GM04504 (cell line): ENCODE data around the gene ERGIC1.

Experiments used
- DNase-seq: peaks from one replicate; pipeline ENCODE4 v3.0.0-alpha.2; 2012; ENCODE audit warnings: low read depth

The ERGIC1 gene

DNA sequence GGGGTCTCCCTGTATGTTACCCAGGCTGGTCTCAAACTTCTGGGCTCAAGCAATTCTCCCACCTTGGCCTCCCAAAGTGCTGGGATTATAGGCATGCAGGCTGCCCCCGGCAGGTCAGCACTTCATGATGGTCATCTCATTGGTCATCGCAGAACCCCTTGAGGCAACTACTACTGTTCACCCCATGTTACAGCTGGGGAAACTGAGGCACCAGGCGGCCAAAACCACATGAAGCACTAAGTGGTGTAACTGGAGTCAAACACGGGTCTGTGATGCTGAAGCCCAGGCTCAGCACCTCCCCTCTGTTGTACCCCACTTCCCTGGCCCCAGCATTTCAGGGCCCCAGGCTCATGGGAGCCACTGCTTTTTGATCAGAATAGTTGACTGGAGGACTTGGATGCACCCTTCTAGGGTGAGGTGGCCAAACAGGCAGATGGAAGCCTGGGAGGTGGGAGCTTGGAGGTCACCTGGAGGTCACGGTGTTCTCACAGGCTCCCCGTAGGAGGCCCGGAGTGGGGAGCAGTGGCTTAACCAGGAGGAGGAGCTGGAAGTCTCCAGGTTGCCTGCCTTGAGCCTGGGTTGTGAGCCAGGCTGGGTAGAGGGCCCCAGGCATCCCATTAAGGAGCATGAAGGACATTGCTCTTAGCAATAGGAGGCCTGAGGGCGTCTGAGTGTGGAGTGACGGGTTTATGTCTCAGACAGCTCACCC, 67.9 kb downstream of the ERGIC1 start:
- no peak for DNase-seq

DNA sequence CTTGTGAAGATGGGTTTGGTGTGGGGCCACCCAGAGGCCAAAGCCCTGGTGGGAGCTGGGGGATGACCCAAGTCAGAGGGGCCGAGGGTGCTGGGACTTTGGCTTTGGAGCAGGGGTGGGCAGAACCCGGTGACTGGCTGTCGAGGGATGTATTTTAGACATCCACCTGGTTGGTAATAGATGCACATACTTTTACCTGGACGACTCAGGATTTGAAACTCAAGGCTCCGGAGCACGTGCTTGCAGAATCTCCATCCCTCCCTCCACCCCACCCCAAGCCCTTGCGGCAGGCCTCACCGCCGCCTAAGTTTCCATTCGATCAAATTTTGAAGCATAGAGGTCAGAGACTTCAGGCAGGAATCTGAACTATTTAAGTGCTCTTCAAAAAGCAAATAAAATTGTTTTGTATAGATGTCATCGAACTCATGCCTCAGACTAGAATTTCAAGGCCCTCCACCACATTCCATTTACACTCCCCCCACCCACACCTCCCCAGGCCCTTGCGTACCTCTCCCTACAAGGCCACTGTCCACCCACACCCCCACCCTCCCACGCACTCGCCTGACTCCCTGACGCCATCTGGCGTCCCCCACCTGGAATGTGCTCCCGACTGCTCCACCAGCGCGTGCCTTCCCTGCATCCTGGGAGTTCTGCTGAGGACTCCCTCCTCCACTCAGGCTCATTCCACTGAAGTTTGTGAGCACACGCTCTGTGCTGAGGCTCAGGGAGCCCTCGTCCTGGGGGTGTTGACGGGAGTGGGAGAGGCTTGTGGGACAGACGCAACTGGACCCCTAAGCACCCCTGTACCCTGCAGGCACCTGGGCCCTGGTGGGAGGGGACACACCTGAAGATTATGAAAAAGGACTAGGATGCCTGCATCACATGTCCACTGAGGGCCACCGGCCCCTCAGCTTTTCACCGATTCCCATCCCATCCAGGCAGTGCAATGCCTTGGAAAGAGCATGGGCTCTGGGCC, 68.7 kb downstream of the ERGIC1 start:
- DNase-seq, result no peak

DNA sequence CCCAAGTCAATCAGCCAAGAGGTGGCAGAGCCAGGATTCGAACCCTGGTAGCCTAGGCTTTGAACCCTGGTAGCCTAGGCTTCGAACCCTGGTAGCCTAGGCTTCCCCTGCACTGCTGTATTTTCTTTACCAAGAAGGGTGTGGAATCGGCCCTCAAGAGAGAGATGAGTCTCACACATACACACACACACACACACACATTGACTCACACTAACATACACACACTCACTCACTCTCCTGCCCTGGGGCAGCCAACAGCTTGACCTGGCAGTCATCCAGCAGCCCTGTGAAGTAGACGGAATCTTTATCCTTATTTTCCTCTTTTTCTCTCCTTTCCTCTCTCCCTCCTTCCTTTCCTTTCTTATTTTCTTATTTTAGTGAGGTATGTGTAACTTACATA, 69.7 kb downstream of the ERGIC1 start:
- DNase-seq, result peak; percentile 76

DNA sequence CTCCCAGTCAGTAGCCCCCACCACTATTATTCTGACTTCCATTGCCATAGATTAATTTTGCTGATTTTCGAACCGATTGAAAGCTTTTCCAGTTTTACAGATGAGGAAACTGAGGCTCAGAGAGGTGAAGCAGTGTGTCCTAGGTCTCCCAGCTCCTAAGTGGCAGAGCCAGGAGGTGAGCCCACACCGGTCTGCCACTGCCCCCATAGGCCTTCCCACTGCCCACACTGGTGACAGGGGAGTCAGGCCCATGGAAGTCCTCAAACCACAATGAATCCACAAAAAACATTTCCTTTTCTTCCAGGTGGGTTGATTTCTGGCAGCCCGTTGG, 70.2 kb downstream of the ERGIC1 start:
- DNase-seq, result no peak

DNA sequence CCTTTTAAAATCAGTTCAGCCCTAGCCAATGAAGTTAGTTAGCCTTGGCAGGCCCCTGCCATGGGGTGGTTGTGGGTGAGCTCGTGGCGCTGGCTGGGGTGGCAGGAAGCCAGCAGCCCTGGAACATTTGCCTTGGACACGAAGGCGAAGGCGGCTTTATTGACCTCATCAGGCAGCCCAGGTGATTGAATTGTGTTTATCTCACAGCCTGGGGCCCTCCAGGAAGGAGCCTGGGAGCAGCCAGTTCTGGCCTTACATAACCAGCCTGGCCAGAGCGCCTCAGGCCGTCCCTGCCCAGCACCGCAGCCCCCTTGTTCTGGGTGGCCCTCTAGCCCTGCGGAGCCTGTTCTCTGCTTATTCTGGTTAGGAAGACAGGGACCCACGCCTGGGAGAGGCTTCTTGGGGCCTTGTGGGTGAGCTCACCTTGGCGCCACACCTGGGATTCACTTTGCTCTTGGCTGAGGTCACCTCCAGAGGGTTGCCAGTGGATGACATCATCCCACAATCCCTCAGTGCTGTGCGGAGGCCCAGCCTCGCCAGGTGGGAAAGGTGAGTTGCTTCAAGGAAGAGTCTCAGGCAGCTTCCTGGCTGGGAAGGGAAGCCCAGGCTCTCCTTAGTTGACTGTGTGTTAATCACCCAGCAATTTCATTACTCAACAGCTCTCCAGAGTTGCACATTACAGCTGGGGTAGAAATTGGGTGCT, 70.7 kb downstream of the ERGIC1 start:
- DNase-seq, result no peak

DNA sequence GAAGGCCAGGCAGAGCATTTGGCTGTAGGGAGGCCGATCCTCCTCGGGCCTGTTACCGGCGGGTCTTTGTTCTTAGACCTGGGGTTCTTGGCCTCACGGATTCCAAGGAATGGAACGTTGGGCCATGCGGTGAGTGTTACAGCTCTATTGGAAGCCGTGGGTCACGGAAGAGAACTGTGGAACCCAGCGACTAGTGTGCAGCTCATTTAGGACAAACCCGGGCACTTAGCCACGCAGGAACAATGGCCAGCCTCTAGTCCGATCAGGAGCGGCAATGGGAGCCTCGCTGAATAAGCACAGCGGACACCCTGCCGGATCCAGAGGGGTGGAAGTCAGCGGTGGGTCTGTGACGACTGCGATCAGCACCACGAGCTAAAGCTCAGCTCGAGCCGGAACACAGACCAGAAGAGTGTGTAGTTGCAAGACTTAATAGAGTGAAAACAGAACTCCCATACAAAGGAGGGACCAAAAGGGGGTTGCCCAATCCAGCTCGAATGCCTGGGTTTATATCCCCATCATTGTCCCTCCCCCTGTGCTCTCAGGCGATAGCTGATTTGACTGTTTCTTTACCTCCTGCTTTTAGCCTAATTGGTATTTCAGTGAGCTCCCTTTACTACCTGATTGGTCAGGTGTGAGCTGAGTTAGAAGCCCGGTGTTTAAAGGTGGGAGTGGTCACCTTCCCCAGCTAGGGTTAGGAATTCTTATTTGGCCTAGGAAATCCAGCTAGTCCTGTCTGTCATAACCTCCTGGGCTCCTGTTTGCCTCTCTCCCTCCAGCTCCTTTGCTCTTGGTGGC, 71.5 kb downstream of the ERGIC1 start:
- DNase-seq, result no peak

DNA sequence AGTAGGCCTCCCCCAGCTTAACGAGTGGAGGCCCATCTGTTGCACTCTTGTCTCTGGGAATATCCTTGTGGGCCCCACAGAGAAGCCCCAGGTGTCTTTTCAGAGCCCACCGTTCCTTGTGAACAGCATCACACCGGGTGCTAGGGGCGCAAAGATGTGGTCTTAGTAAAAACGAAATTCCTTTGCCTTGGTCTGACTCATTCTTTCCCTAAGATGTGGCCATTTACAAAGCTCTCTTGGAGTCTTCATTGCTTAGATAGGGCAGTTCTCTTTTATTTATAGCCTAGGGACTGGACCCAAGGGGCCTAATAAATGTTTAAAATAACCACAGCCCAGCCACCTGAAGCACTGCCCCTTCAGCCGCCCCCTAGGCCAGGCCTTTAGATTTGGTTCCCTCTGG, 72.4 kb downstream of the ERGIC1 start:
- no peak for DNase-seq

DNA sequence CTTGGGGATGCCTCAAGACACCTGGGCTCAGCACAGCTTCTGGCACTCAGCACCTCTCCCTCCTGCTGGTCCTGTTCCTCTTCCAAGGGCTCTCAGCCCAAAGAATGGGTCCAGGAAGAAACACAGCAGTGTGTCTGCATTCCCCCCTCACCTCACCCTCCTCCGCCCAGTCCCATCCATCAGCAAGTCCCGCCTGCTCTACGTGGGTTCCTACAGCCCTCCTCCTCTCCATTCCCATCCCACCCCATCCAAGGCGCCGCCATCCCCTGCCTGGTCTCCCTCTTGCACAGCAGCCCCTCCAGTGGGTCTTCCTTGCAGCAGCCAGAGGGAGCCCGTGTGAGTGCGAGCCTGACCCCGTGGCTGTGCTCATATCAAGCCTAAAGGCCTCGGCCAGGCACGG, 72.8 kb downstream of the ERGIC1 start:
- no peak for DNase-seq

DNA sequence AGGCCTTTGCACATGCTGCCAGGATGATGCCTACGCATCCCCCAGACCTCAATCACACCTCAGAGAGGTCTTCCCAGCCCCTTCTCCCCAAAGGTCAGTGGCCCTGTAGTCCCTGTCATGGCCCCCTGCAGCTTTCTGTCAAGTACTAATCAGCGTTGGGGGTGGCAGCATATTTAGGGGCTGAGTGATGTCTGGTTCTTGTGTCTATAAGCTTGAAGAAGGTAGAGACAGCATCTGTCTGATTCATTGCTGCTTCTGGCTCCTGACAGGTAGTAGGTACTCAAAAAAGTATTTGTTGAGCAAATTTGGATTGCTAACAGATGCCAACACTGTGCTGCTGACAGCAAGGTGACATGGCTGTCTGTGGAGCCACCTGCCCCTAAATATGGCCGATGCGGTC, 73.6 kb downstream of the ERGIC1 start:
- no peak for DNase-seq

DNA sequence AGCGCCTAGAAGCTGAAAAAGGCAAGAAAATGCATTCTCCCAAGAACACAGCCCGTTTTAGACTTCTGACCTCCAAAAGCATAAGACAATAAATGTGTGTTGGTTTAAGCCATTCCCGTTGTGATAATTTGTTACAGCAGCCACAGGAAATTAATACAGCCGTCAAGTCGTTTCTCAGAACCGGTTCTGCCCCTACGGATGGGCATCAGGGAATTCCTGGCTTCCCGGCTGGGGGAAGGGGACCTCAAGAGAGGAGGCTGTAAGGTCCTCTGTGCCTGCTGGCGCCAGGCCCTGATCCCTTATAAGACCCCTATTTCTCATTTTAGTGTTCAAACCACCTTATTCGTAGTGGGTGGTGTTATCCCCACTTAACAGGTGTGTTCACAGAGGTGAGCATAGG, 74.6 kb downstream of the ERGIC1 start:
- DNase-seq, result no peak

DNA sequence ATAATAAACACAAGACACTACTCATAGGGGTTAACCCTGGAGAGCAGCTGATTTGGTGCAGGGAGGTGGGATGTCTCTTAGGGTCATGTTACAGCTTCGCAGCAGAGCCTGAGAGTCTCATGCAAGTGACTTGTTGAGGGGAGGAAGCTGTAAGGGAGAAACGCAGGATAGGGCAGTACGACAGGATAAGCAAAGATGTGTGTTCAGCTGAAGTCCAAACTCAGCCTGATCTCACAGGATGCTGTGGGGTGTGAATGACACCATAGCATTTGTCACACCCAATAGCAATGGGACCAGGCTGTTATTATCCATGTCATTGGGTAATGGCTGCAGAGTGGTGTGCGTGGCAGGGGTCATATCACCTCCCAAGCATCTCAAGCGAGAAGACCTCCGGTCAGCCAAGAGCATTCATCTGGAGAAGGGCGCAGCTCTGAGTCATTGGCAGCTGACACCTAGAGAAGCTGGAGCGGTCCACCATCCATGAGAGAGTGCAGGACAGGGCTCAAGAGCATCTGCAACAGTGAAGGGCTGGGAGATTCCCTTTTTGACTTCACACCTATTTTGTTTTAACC, 76.0 kb downstream of the ERGIC1 start:
- DNase-seq, result no peak

DNA sequence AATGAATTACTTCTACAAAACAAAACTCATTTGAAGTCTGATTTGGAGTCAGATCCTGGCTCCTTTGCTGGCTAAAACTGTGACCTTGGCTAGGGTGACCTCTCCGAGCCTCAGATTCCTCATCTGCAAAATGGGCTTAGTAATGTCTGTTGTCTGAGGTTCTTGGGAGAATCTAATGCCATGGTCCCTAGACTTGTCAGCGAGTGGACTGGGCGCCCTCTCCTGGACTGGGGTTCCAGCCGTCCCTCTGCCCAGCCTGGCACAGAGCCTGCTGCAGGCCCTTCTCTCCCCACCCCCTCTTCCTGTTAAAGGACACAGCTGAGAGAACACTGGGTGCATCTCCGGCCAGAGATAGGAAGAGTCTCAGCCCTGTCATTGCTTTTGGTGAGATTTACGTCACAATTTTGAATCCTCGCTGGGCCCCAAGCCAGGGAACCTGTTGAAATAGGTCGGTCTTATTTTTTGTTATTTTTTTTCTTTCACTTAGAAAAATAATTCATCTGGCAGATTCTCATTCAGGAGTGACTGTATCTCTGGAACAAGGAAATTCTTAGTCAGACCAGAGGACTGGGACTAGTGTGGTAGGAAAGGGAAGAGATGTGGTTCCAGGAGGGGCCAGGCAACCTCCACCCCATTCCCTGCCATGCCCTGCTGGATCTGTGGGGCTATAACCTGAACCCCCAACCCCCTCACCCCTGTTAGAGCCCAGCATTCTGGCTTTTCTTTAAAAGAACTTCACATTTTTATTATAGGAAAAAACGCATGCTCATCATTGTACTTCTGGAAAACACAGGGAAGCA, 77.0 kb downstream of the ERGIC1 start:
- no peak for DNase-seq

DNA sequence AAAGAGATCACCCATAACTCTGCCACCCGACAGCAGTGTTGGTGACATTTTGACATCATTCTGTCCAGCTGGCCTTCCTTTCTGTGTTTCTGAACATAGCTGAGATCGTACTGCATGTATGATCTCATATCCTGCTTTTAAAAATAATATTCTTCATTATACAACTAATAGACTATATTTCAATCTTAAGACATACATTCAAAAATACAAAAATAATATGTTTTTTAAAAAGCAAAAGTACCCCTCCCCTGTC, 77.5 kb downstream of the ERGIC1 start:
- DNase-seq, result no peak

DNA sequence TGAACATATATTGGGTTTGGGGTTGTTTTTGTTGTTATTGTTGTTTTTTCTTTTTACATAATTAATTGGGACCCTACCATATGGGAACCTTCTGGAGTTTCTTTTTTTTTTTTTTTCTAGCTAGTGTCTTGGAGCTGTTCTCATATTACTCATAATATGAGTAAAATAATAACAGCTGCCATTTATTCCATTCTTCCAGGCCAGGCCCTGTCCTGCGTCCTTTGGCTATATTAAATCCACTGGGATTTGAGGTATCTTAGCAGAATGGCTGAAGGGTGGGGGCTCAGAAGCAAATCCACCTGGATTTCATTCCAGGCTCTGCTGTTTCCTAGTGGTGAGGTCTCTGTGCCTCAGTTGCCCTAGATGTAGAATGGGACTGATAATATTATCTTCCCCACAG, 77.9 kb downstream of the ERGIC1 start:
- no peak for DNase-seq

DNA sequence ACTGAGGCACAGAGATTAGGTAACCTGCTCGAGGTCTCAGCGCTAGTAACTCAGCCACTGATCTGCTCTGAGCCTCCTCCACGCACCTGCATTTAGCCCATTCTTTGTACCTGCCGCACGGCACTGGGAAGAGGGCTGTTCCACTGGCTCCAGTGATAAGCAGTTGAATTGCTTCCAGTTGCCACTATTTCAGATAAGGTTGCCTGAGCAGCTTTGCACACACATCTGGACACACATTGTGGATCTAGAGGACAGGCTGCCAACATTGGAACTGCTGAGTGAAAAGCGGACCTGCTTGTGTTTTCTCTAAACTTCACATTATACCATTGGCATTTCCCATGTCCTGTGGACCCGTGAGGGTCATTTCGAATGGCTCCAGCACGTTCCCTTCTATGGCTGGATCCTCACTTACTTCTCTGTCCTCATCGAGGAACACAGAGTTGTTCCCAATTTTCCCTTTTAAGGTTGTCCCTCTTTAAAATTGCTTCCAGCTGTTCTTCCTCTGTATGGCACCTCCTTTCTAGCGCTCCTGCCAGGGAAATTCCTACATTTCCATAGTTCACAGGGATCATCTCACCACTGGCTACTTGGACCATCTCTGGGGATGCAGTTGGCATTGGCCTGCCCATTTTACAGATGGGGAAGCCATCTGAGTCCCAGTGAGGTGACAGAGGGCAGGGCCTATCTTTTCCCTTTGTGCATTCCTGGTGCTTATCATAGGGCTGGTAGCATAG, 79.2 kb downstream of the ERGIC1 start:
- DNase-seq, result no peak

DNA sequence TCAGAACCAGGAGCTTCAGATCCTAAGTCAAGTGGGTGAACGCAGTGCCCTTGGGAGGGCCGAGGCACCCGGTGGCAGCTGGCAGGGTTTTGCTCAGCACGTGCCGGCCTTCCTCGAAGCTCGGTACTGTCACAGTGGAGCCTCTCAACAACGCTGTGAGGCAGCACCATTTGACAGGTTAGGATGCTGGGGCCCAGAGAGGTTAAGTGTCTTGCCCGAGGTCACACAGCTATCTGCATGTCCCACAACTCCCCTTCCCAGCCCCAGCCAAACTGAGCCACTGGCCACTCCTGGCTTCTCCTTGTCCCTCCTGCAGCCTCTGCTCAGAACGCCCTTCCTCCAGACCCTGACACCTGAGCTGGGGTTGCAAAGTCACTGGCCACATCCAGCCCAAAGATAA, 81.5 kb downstream of the ERGIC1 start:
- DNase-seq, result no peak

DNA sequence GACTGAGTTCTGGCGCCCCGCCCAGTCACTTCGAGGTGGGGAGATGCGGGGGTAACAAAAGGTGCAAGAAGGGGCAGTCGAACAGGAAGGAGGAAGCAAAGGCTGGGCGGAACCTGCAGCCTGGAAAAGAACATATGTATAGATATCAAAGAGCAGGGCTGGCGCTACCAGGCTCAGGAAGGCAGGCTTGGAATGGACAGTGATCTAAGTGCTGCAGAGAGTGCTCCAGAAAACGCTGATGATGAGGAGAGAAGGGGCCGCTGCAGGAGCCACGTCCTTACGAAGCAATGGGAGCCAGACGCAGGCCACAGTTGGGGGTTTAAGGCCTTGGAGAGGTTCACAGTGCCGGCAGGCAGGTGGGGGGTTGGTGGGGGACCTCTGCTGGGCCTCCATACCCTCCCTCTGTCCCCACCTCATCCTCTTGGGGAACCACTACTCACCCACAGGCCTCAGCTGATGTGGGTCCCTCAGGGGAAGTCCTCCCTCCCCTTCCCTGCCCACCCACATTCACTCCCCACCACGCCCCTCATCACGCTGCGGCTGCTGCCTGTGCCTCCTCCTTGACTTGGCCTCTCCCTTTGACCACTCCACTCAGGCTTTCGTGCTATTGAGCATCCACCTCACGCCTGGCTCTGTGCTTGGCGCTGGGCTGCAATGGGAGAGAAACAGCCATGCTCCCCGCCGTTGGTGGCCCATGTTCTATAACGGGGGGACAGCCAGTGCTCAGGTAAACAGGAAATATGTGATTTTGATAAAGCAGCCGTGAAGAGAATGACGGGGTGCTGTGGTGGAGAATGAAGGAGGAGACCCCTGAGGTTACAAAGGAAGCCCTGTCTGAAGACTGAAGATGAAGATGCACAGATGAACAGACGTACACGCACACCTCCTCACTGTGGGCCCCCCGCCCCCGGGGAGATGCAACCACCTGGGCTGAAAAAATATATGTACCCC, 84.6 kb downstream of the ERGIC1 start:
- DNase-seq, result no peak

DNA sequence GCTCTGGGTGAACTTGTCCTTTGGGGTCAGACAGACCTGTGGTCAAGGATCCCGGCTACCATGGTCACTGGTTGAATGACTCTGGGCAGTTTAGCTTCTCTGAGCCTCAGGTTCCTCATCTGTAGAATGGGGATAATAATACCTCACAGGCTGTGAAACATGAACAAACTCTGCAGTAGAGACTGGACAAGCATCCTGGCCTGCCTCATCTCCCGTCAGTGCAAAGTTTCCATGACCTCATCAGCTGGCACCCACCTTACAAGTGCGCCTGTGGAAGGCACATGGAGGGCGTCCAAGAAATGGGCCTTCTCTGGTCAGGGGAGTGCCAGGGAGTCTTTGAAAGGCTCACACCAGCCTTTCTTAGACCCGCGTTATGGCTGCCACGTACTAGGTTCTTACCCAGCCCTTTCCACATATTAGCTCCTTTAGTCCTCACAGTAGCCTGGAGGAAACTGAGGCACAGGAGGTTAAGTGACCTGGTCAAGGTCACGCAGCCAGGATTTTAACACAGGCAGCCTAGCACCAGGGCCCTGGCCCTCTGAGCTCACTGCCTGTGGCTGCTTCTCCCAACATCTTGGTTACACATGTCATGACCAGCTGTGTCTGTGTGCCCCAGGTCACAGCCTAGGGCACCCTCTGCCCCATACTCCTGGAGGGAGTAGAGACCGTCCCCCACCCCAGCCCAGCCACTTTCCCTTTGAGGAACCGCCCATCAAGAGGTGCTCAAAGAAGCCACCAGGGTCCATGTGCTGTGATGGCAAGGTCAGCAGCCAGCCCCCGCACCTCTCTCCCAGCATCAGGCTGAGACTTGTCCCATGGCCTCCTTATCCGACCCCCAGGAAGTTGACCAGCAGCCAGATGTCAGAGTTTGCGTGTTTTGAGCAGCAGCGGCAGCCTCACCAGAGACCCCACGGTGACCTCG, 85.7 kb downstream of the ERGIC1 start:
- no peak for DNase-seq
